Activated CD8-positive, alpha-beta memory T cell treated with anti-CD3 and anti-CD28 coated beads for 36 hours (primary cell): Measurements from ENCODE around the gene CALD1. TPM values are rescaled to one million over a fixed set of nuclear protein-coding genes. Genes with fewer than 3 reads are reported as not detected.

ENCODE experiments used
- CTCF ChIA-PET: fragments of 350-600 bp; sonication (Branson Sonifier 250); formaldehyde crosslinking; loops from one replicate; lab custom pipeline; 2021; ENCODE audit warnings: antibody characterized with exemption; lab: Charles Lee
- POLR2A ChIA-PET: fragments of 350-600 bp; sonication (Branson Sonifier 250); formaldehyde crosslinking; loops from one replicate; lab custom pipeline; 2021; ENCODE audit warnings: antibody characterized with exemption; lab: Charles Lee
- total RNA-seq, 2 experiments: library from RNA; stranded (reverse); gene quantifications; one replicate each; pipeline ENCODE4 v1.2.3, GENCODE V29; 2021

CALD1 gene
- total RNA-seq, 2 experiments from 2014 or later, result 1.7 to 2.1 TPM

GRCh38 chr7:134844200-134844599 lies 64.8 kb downstream of the CALD1 start:
- POLR2A ChIA-PET, result no interaction called here
- CTCF ChIA-PET, result no interaction called here

DNA sequence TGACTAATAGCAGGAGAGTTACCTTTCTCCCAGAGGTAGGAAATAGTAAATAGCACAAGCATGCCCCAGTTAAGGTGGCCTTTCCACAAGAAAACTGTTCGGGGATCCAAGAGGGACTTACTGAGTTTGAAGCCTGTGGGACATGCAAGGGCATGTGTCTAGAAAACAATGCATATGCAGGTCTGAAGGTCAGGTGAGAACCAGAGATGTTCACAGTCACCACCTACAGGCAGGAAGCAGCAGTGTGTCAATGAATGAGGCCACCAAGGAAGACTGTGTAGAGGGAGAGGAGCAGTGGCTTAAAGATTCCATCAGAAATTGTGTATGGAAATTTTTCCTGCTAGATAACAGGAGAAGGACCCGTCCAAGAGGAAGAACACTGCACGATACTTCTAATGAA lies 66.0 kb downstream of the CALD1 start:
- ChIA-PET POLR2A (no interaction called here), CTCF (no interaction called here)

DNA sequence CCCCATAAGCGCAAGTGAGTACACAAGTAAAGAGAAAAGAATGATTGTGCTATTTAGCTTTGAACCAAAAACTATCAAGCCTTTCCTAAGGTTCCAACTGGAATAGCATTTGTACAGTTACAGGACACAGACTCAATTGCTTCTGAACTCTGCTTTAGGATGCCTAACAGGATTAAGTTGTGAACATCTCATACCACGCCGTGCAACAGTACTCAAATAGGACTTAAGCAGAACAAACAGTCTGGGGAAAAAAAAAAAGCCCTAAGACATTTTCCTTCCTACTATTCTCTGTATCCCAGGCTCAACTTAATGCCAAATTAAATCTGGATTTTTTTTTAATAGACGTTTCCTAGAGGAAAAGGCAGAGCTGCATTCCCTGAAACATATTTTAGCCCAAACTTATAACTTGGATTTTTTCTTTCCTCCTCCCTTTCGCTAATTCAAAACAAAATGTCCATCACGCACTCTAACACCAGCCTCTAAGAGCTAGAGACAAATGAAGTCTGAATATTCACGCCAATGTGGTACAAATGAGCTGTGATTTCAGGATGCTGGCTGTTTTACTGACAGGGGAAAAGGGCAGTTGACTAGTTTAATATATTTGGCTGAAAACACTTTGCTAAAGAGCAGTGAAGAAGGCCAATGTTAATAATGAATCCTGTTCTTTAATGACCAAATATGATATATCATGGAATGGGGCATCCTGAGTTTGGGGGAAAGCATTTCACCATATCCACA lies 68.6 kb downstream of the CALD1 start:
- ChIA-PET POLR2A (no interaction called here), CTCF (no interaction called here)

DNA sequence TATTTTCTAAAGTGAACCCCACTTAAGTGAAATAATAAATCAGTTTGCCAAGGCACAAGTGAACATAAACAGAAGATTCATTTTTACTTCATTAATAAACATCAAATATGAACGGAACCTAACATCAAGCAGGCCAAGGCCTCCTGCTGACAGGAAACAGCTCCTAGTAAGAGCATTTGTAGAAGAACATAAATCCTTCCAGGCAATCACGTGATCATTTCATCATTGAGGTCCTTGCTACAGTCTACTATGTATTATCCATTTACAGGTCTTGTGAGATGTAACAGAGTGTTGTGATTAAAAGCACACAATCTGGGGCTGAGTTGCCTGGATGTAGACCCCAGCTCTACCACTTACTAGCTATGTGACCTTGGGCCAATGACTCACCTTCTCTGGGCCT lies 70.6 kb downstream of the CALD1 start:
- ChIA-PET CTCF (no interaction called here), POLR2A (no interaction called here)

GRCh38 chr7:134851141-134851540 lies 71.7 kb downstream of the CALD1 start:
- ChIA-PET POLR2A (no interaction called here), CTCF (no interaction called here)

- POLR2A ChIA-PET, result no interaction called here
- CTCF ChIA-PET, result no interaction called here
Observed at GRCh38 chr7:134852625-134853024, 73.2 kb downstream of the CALD1 start.

DNA sequence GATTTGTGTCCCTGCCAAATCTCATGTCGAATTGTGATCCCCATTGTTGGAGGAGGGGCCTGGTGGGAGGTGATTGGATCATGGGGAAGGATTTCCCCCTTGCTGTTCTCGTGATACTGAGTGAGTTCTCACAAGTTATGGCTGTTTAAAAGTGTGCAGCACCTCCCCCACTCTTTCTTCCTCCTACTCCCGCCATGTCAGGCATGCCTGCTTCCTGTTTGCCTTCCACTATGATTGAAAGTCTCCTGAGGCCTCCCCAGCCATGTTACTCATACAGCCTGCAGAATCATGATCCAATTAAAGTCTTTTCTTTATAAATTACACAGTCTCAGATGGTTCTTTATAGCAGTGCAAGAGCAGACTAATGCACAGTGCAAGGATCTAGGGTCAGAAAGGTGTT lies 75.4 kb downstream of the CALD1 start:
- POLR2A ChIA-PET, result no interaction called here
- CTCF ChIA-PET, result no interaction called here

- ChIA-PET POLR2A (no interaction called here), CTCF (no interaction called here)
Observed at GRCh38 chr7:134855442-134855841, 76.0 kb downstream of the CALD1 start.

GRCh38 chr7:134856091-134856490 lies 76.7 kb downstream of the CALD1 start:
- POLR2A ChIA-PET, result no interaction called here
- CTCF ChIA-PET, result no interaction called here

DNA sequence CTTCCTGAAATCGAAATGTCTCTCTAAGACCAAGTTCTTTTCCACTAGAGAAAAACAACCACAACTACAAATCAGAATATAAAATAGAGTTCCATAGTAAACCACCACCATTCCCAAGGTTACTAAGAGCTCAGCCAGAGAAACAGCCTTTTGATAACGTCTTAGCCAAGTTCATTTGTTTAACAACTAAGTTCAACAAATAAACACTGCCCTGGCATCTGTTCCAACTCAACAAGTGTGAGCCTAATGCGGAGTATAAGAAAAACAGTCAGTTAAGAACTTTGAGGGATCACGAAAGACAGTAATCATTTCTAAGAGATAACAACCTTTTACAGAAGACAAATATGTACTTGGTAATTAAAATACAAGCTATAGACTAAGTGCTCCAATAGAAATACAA lies 77.3 kb downstream of the CALD1 start:
- ChIA-PET POLR2A (no interaction called here), CTCF (no interaction called here)

DNA sequence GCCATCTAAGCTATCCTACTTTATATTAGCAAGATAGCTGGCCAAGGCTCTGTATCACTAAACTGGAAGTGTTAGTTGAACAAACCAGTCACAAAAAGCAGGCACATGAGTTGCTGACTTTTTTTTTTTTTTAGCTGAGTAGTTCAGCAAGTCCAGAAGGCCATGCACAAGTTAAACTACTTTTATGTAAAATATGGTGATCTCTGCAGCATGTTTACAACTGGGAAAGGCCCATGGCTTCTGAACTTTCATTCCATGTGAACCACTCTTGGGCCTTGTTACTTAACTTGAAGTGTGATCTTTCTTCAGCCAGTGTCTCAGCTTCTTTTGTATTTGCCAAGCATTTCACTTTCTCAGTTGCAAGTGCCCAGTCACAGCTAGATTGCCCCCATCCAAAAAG lies 78.5 kb downstream of the CALD1 start:
- CTCF ChIA-PET, result no interaction called here
- POLR2A ChIA-PET, result no interaction called here

DNA sequence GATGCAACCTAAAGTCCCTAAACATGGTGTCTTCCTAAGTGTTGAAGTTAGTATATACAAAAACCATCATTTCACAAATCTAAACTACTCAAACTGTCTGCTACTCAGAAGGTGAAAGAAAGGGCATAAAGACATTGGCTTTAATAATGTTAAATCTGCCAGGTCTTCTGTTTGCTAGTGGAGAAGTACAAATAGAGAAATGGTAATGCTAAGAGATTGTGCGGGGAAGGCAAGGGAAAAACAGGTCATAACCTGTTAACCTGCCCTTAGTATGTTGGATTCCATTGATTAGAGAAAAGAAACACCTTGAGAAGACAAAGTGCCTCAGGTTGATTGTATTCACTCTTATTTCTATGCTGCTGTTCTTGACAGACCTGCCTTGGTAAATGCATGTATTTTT lies 80.3 kb downstream of the CALD1 start:
- CTCF ChIA-PET, result no interaction called here
- POLR2A ChIA-PET, result no interaction called here

DNA sequence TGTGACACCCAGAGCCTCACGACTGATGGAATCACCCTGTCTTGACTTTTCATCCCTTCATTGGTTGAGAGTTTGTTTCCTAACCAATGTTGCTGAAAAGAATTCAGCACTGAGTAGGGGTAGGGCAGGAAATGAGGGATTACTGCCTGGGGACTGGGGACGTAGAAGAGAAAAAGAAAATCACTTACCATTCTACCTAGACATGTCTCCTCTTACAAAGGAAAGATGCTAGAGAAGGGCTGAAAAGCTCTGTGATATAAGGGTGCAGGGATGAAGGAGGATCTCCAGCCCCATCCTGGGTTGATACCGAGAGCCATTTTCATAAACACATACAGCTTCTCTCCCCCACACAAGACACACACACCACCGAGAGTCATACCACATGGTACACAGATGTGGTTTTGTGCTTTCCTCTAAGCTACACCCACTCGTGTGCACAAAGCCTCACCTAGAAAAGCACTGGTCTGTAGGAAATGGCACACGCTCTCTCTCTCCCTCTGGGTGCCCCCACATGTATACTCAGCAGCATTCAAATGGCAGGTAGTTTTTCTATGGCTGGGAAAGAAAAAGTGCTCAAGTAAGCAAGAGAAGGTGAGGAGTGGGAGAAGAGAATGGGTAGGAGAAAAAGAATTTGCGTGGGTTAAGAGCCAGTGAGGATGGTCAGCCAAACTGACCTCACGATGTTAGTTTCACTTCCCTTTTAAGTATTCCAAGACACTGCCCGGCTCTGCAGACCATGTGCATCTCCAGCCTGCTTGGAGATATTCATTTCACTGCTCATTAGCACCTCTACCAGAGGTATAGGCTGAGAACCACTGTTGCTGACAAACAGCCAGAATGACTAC lies 85.8 kb downstream of the CALD1 start:
- ChIA-PET POLR2A (no interaction called here), CTCF (no interaction called here)

GRCh38 chr7:134866617-134867016 lies 87.2 kb downstream of the CALD1 start:
- CTCF ChIA-PET, result no interaction called here
- POLR2A ChIA-PET, result no interaction called here

DNA sequence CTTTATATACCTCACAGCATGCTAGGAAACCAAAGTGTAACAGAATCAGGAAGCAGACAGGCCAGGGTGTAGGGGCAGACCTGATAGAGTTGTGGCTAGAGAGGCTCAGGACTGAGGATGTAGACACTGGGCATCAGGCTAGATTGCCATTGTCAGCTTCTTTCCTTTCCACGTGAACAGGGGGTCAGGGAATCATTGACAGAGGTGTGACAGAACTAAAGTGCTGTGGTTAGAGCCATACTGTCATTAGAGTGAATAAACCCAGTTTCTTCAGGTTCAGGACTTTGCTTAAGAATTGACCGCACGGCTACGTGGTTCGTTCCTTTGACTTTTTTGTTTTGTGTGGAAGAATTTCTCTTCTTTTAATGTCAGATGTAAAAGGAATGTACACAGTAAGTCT lies 90.7 kb downstream of the CALD1 start:
- POLR2A ChIA-PET, result no interaction called here
- CTCF ChIA-PET, result no interaction called here

GRCh38 chr7:134870781-134871180 lies 91.3 kb downstream of the CALD1 start:
- ChIA-PET POLR2A (no interaction called here), CTCF (no interaction called here)

GRCh38 chr7:134873253-134873652 lies 93.8 kb downstream of the CALD1 start:
- ChIA-PET CTCF (no interaction called here), POLR2A (no interaction called here)

- CTCF ChIA-PET, result no interaction called here
- POLR2A ChIA-PET, result no interaction called here
Observed at GRCh38 chr7:134874407-134874806, 95.0 kb downstream of the CALD1 start.

DNA sequence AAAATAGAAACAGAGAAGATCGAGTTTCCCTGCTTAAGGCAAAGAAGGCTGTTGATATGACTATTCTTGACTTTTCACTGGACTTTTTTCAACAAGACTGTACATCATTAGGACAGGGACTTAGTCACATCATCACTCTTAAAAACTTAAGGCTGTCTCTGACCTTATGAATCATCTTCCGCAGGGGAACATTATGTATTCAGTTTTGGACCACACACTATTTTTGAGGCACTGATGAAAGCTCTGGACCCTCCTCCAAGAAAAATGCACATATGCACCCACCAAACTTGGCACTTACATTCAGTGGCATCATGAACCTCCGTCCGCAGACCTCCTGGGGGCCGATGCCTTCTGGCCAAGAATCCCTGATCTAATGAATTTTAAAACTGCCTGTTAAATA lies 96.4 kb downstream of the CALD1 start:
- ChIA-PET CTCF (no interaction called here), POLR2A (no interaction called here)

DNA sequence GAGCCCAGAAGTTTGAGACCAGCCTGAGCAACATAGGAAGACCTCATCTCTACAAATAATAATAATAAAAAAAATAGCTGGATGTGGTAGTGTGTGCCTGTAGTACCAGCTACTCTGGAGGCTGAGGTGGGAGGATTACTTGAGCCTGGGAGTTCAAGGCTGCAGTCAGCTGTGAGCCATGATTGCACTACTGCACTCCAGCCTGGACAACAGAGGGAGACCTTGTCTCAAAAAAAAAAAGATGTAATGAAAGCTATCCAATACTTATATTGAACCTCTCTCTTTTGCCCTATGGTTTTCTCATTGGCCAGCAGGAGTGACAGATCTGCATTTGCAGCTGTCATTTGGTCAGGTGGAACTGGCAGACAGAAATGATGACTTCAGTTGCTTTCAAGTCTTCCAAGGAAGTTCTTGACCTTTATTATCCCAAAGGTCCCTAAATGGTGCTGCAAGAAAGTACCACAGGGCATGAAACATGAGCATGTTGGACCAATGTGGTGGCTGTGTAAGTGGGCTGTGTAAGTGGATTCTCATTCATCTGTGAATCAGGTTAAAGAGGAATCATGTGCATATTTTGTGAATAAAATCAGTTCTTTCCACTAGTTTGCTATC lies 99.4 kb downstream of the CALD1 start:
- CTCF ChIA-PET, result no interaction called here
- POLR2A ChIA-PET, result no interaction called here
